Neural cell (in vitro differentiated cells): ENCODE results near the gene TSPAN17.

Experiments used
- EP300 ChIP-seq: fragments of 450-650 bp; conservative IDR thresholded peaks from 2 replicates; pipeline ENCODE4 v1.6.1; 2014; ENCODE audit warnings: antibody characterized with exemption, mild to moderate bottlenecking, moderate library complexity; ENCODE audit not compliant: poor library complexity, severe bottlenecking
- EZH2 ChIP-seq: fragments of 200-600, 300-800 bp; shearing (Covaris generic), sonication (generic); IDR thresholded peaks from 2 replicates; pipeline ENCODE4 v1.6.1; 2014; ENCODE audit warnings: antibody characterized with exemption, low read length, borderline replicate concordance, mild to moderate bottlenecking; ENCODE audit not compliant: insufficient read depth, poor library complexity, severe bottlenecking
- MXI1 ChIP-seq: fragments of 450-650 bp; conservative IDR thresholded peaks from 2 replicates; pipeline ENCODE4 v1.6.1; 2014; ENCODE audit warnings: antibody characterized with exemption, mild to moderate bottlenecking; ENCODE audit not compliant: poor library complexity, severe bottlenecking
- POLR2AphosphoS5 ChIP-seq: IDR thresholded peaks from 2 replicates; pipeline ENCODE4 v1.6.1; 2012
- RAD21 ChIP-seq: fragments of 450-650 bp; conservative IDR thresholded peaks from 2 replicates; pipeline ENCODE4 v1.6.1; 2014; ENCODE audit warnings: antibody characterized with exemption, mild to moderate bottlenecking, moderate library complexity
- TAF1 ChIP-seq: IDR thresholded peaks from 2 replicates; pipeline ENCODE4 v1.6.1; 2012; ENCODE audit warnings: low read depth
- TF ChIP-seq, protein P1 (sequence below): fragments of 450-650 bp; IDR thresholded peaks from 2 replicates; pipeline ENCODE4 v1.5.1; 2014; ENCODE audit warnings: antibody characterized with exemption, mild to moderate bottlenecking, moderate library complexity; ENCODE audit not compliant: poor library complexity, severe bottlenecking
- TF ChIP-seq, protein P2 (sequence below): IDR thresholded peaks from 2 replicates; pipeline ENCODE4 v1.6.1; 2012; ENCODE audit warnings: borderline replicate concordance

DNA sequence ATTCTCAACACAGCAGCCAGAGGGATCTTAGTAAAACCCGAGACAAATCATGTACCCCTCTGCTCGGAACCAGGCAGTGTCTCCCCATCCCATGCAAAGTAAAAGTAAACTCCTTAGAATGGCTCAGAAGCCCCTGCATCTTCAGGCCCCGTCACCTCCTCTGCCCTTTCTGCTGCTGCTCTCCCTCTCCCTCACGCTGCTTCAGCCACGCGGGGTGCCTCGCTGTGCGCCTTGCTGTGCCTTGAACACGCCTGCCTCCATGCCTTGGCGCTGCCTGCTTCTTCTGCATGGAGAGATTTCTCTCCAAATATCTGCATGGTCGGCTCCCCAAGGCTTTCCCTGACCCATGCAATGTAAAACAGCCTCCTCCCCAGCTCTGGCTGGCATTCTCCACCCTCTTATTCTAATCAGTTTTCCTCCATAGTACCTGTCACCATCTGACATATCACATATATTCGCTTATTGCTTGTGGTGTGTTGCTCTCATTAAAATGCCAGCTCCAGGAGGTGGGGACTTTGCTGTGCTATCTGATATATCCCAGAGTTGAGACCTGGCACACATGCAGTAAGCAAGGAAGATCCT is 45.3 kb upstream of the TSPAN17 start:
- TF ChIP-seq, protein P1, sequence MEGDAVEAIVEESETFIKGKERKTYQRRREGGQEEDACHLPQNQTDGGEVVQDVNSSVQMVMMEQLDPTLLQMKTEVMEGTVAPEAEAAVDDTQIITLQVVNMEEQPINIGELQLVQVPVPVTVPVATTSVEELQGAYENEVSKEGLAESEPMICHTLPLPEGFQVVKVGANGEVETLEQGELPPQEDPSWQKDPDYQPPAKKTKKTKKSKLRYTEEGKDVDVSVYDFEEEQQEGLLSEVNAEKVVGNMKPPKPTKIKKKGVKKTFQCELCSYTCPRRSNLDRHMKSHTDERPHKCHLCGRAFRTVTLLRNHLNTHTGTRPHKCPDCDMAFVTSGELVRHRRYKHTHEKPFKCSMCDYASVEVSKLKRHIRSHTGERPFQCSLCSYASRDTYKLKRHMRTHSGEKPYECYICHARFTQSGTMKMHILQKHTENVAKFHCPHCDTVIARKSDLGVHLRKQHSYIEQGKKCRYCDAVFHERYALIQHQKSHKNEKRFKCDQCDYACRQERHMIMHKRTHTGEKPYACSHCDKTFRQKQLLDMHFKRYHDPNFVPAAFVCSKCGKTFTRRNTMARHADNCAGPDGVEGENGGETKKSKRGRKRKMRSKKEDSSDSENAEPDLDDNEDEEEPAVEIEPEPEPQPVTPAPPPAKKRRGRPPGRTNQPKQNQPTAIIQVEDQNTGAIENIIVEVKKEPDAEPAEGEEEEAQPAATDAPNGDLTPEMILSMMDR: no peak
- no peak for TF ChIP-seq EP300
- TF ChIP-seq POLR2AphosphoS5: no peak
- TF ChIP-seq EZH2: no peak
- TF ChIP-seq, protein P2, sequence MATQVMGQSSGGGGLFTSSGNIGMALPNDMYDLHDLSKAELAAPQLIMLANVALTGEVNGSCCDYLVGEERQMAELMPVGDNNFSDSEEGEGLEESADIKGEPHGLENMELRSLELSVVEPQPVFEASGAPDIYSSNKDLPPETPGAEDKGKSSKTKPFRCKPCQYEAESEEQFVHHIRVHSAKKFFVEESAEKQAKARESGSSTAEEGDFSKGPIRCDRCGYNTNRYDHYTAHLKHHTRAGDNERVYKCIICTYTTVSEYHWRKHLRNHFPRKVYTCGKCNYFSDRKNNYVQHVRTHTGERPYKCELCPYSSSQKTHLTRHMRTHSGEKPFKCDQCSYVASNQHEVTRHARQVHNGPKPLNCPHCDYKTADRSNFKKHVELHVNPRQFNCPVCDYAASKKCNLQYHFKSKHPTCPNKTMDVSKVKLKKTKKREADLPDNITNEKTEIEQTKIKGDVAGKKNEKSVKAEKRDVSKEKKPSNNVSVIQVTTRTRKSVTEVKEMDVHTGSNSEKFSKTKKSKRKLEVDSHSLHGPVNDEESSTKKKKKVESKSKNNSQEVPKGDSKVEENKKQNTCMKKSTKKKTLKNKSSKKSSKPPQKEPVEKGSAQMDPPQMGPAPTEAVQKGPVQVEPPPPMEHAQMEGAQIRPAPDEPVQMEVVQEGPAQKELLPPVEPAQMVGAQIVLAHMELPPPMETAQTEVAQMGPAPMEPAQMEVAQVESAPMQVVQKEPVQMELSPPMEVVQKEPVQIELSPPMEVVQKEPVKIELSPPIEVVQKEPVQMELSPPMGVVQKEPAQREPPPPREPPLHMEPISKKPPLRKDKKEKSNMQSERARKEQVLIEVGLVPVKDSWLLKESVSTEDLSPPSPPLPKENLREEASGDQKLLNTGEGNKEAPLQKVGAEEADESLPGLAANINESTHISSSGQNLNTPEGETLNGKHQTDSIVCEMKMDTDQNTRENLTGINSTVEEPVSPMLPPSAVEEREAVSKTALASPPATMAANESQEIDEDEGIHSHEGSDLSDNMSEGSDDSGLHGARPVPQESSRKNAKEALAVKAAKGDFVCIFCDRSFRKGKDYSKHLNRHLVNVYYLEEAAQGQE: no peak
- no peak for TF ChIP-seq TAF1
- no peak for TF ChIP-seq RAD21
- no peak for TF ChIP-seq MXI1
